Measurements from ENCODE around the gene LTK.

LTK gene

GRCh38 chr15:41498657-41499056 is 15.0 kb downstream of the LTK start:
- DNase-seq (ENCODE audit: low read depth), result no peak

- DNase-seq (ENCODE audit: low read depth), result no peak
These were observed 17.7 kb downstream of the LTK start for GRCh38 chr15:41495736-41496599.

- DNase-seq (ENCODE audit: low read depth), result no peak
These were observed 18.5 kb downstream of the LTK start for GRCh38 chr15:41494922-41495735.

- no peak for DNase-seq (ENCODE audit: low read depth)
These were observed 19.3 kb downstream of the LTK start for GRCh38 chr15:41494190-41494921.

- no peak for DNase-seq (ENCODE audit: low read depth)
These were observed 19.8 kb downstream of the LTK start for GRCh38 chr15:41493902-41494189.

GRCh38 chr15:41493205-41493901 is 20.3 kb downstream of the LTK start, which contains the start of gene ITPKA:
Gene ITPKA, plus strand, starts transcription at chr15:41493874. Its CDS starts 54 bp downstream, at chr15:41493928.
- DNase-seq (ENCODE audit: low read depth), result peak; percentile 61

GRCh38 chr15:41492597-41493204 is 20.9 kb downstream of the LTK start:
- DNase-seq (ENCODE audit: low read depth), result no peak

- DNase-seq (ENCODE audit: low read depth), result no peak
These were observed 21.7 kb downstream of the LTK start for GRCh38 chr15:41491889-41492288.

- no peak for DNase-seq (ENCODE audit: low read depth)
These were observed 23.3 kb downstream of the LTK start for GRCh38 chr15:41490355-41490754.

- no peak for DNase-seq (ENCODE audit: low read depth)
These were observed 24.0 kb downstream of the LTK start for GRCh38 chr15:41489641-41490040.

- DNase-seq (ENCODE audit: low read depth), result no peak
These were observed 25.8 kb downstream of the LTK start for GRCh38 chr15:41487802-41488201.

- no peak for DNase-seq (ENCODE audit: low read depth)
These were observed 26.2 kb downstream of the LTK start for GRCh38 chr15:41487381-41487780.

- no peak for DNase-seq (ENCODE audit: low read depth)
These were observed 27.3 kb downstream of the LTK start for GRCh38 chr15:41486286-41486685.

- DNase-seq (ENCODE audit: low read depth), result no peak
These were observed 28.5 kb downstream of the LTK start for GRCh38 chr15:41484937-41485625.

GRCh38 chr15:41483519-41483918 is 30.1 kb downstream of the LTK start:
- DNase-seq (ENCODE audit: low read depth), result no peak

- DNase-seq (ENCODE audit: low read depth), result no peak
These were observed 30.5 kb downstream of the LTK start for GRCh38 chr15:41483115-41483514.

GRCh38 chr15:41482110-41482877 is 31.3 kb downstream of the LTK start:
- DNase-seq (ENCODE audit: low read depth), result no peak

GRCh38 chr15:41480396-41481140 is 33.1 kb downstream of the LTK start:
- no peak for DNase-seq (ENCODE audit: low read depth)

- no peak for DNase-seq (ENCODE audit: low read depth)
These were observed 37.1 kb downstream of the LTK start for GRCh38 chr15:41476416-41477048.

All from activated T-helper 1 cell treated with Interleukin-2 at 50 U/mL for 16 hours (primary cell).